ENCODE data around the gene AP1S1.

The AP1S1 gene

DNA sequence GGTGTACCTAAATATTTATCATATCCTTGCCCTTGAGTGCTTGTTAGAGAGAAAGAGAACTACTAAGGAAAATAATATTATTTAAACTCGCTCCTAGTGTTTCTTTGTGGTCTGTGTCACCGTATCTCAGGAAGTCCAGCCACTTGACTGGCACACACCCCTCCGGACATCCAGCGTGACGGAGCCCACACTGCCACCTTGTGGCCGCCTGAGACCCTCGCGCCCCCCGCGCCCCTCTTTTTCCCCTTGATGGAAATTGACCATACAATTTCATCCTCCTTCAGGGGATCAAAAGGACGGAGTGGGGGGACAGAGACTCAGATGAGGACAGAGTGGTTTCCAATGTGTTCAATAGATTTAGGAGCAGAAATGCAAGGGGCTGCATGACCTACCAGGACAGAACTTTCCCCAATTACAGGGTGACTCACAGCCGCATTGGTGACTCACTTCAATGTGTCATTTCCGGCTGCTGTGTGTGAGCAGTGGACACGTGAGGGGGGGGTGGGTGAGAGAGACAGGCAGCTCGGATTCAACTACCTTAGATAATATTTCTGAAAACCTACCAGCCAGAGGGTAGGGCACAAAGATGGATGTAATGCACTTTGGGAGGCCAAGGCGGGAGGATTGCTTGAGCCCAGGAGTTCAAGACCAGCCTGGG is 15.9 kb upstream of the AP1S1 start:
- H3K27me3 ChIP-seq (replicated peaks; ENCODE audit: insufficient read depth, low read length), result peaks cover 76% of the 10 kb centered on the region
- peak overlapping the region; percentile 46 for H3K4me2 ChIP-seq (ENCODE audit: low read depth, low read length)
- H2AFZ ChIP-seq (ENCODE audit: low read length), result no peak overlapping the region
- H3K9me3 ChIP-seq (replicated peaks; ENCODE audit: insufficient read depth, low read length), result no peaks in the 10 kb centered on the region
- peaks cover 6% of the 10 kb centered on the region; the same call in 1 of the 2 replicates for H3K4me1 ChIP-seq (ENCODE audit: low read length)
- no peak for TF ChIP-seq EZH2phosphoT487 (IDR thresholded peaks at IDR 0.05; ENCODE audit: low read length)
- TF ChIP-seq, protein P1, sequence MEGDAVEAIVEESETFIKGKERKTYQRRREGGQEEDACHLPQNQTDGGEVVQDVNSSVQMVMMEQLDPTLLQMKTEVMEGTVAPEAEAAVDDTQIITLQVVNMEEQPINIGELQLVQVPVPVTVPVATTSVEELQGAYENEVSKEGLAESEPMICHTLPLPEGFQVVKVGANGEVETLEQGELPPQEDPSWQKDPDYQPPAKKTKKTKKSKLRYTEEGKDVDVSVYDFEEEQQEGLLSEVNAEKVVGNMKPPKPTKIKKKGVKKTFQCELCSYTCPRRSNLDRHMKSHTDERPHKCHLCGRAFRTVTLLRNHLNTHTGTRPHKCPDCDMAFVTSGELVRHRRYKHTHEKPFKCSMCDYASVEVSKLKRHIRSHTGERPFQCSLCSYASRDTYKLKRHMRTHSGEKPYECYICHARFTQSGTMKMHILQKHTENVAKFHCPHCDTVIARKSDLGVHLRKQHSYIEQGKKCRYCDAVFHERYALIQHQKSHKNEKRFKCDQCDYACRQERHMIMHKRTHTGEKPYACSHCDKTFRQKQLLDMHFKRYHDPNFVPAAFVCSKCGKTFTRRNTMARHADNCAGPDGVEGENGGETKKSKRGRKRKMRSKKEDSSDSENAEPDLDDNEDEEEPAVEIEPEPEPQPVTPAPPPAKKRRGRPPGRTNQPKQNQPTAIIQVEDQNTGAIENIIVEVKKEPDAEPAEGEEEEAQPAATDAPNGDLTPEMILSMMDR (IDR thresholded peaks at IDR 0.05; ENCODE audit: low read length), result peak; percentile 76
- H3K4me3 ChIP-seq (ENCODE audit: low read length), result peak overlapping the region; percentile 30; the same call in 1 of the 2 replicates
- no peaks in the 10 kb centered on the region for H3K9me2 ChIP-seq (replicated peaks; ENCODE audit: insufficient read depth, low read length)
- H3K27ac ChIP-seq (ENCODE audit: low read length), result no peak overlapping the region
- no peaks in the 10 kb centered on the region for H3K79me2 ChIP-seq (ENCODE audit: low read length)
- DNase-seq, result peak; percentile 64
- no peaks in the 10 kb centered on the region for H3K36me3 ChIP-seq (replicated peaks; ENCODE audit: insufficient read depth, low read length)
- no peaks in the 10 kb centered on the region for H3F3A ChIP-seq (ENCODE audit: insufficient read depth, low read length)
- no peak overlapping the region; the same call in 1 of the 2 replicates for H3K9ac ChIP-seq (ENCODE audit: low read length)
- H4K20me1 ChIP-seq (ENCODE audit: insufficient read depth, low read length), result no peaks in the 10 kb centered on the region

DNA sequence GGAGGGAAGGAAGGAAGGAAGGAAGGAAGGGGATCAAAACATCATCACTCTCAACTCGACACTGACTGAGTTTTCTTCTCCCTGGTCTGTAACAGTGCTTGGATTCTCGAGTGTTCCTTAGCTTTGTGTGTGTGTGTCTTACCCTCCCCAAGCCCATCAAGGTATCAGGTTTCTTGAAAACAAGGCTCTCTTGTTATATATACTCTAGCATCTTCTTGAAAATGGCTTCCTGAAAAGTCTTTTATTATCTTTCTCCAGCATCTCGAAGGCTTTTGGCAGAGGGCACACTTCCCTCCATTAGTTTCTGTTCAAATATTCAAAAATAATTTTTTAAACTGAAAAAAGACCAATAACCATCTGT is 14.0 kb upstream of the AP1S1 start:
- TF ChIP-seq, protein P1 (IDR thresholded peaks at IDR 0.05; ENCODE audit: low read length), result no peak
- TF ChIP-seq EZH2 (optimal IDR thresholded peaks at IDR 0.05; ENCODE audit: low read depth, low read length) (no peak), EZH2phosphoT487 (IDR thresholded peaks at IDR 0.05; ENCODE audit: low read length) (no peak)
- Histone ChIP-seq H3F3A (ENCODE audit: insufficient read depth, low read length) (no peaks in the 10 kb centered on the region), H3K9me2 (replicated peaks; ENCODE audit: insufficient read depth, low read length) (no peaks in the 10 kb centered on the region), H3K4me1 (ENCODE audit: low read length) (peaks cover 6% of the 10 kb centered on the region; the same call in 1 of the 2 replicates), H3K79me2 (ENCODE audit: low read length) (no peaks in the 10 kb centered on the region), H3K9ac (ENCODE audit: low read length) (no peak overlapping the region), H3K4me3 (ENCODE audit: low read length) (no peak overlapping the region), H3K4me2 (ENCODE audit: low read depth, low read length) (no peak overlapping the region), H3K36me3 (replicated peaks; ENCODE audit: insufficient read depth, low read length) (no peaks in the 10 kb centered on the region), H3K9me3 (replicated peaks; ENCODE audit: insufficient read depth, low read length) (no peaks in the 10 kb centered on the region), H3K27ac (ENCODE audit: low read length) (no peak overlapping the region), H3K27me3 (replicated peaks; ENCODE audit: insufficient read depth, low read length) (peaks cover 66% of the 10 kb centered on the region), H2AFZ (ENCODE audit: low read length) (no peak overlapping the region), H4K20me1 (ENCODE audit: insufficient read depth, low read length) (no peaks in the 10 kb centered on the region)
- DNase-seq, result no peak

DNA sequence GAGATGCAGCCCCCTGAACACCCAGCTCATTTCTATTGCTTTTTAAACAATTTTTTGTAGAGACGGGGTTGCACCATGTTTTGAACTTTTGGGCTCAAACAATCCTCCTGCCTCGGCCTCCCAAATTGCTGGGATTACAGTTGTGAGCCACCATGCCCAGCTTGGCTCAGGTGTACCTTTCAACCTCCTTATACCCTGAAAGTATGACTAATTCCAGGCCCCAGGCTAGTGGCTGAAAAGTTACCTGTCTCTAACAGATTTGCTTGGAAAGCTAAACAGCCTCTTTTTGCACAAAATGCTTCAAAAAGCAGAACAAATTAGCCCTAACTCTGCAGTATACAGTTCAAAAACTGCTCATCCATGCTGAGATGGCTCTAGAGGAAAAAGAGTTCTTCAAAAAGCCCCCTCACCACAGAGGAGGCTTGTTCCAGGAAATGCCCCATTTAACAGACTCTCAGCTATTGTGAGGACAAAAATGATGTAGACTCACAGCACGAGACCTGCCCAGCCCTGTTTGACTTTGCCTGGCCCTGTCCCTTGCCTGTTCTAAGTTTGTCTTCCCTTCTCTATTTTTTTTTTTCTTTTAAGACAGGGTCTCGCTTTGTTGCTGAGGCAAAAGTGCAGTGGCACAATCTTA is 13.4 kb upstream of the AP1S1 start:
- Histone ChIP-seq H3K27me3 (replicated peaks; ENCODE audit: insufficient read depth, low read length) (peaks cover 66% of the 10 kb centered on the region), H2AFZ (ENCODE audit: low read length) (no peak overlapping the region), H3K9me3 (replicated peaks; ENCODE audit: insufficient read depth, low read length) (no peaks in the 10 kb centered on the region), H3F3A (ENCODE audit: insufficient read depth, low read length) (no peaks in the 10 kb centered on the region), H3K36me3 (replicated peaks; ENCODE audit: insufficient read depth, low read length) (no peaks in the 10 kb centered on the region), H3K9me2 (replicated peaks; ENCODE audit: insufficient read depth, low read length) (no peaks in the 10 kb centered on the region), H3K4me2 (ENCODE audit: low read depth, low read length) (no peak overlapping the region), H3K4me1 (ENCODE audit: low read length) (peaks cover 6% of the 10 kb centered on the region; the same call in 1 of the 2 replicates), H4K20me1 (ENCODE audit: insufficient read depth, low read length) (no peaks in the 10 kb centered on the region), H3K27ac (ENCODE audit: low read length) (no peak overlapping the region), H3K4me3 (ENCODE audit: low read length) (no peak overlapping the region), H3K9ac (ENCODE audit: low read length) (no peak overlapping the region), H3K79me2 (ENCODE audit: low read length) (no peaks in the 10 kb centered on the region)
- TF ChIP-seq EZH2 (optimal IDR thresholded peaks at IDR 0.05; ENCODE audit: low read depth, low read length) (no peak), EZH2phosphoT487 (IDR thresholded peaks at IDR 0.05; ENCODE audit: low read length) (no peak)
- TF ChIP-seq, protein P1 (IDR thresholded peaks at IDR 0.05; ENCODE audit: low read length), result no peak
- DNase-seq, result no peak
